IMR-90 (cell line): ENCODE data around the gene TOGARAM1. TPM values are rescaled to one million over a fixed set of nuclear protein-coding genes. Genes with fewer than 3 reads are reported as not detected.

Experiments used
- ATAC-seq: fragments of 200-7000 bp; cut with Tn5 transposase; 2 replicates; pipeline ENCODE4 v1.9.1; 2020; ENCODE audit warnings: low read depth, mild to moderate bottlenecking, moderate library complexity
- BruUV-seq: library from RNA; stranded (reverse); fragments of 400-500 nt; replicated peaks from 2 replicates; lab custom pipeline; 2021; lab: Mats Ljungman, UMichigan
- CTCF ChIA-PET: fragments of 300-600 bp; formaldehyde crosslinking; extraction: SDS; loops from one replicate; lab custom pipeline; 2021; ENCODE audit warnings: antibody characterized with exemption; lab: Yijun Ruan, JAX
- POLR2A ChIA-PET: fragments of 300-600 bp; sonication (Branson Sonifier 250); formaldehyde crosslinking; loops from one replicate; lab custom pipeline; 2022; ENCODE audit warnings: antibody characterized with exemption; ENCODE audit not compliant: unreplicated experiment; lab: Charles Lee
- DNase-seq: peaks from one replicate; pipeline ENCODE4 v3.0.0; 2013
- H2AFZ ChIP-seq: replicated peaks from 2 replicates; pipeline ENCODE3; 2013; ENCODE audit warnings: low read length, mild to moderate bottlenecking; ENCODE audit not compliant: poor library complexity
- H2AK5ac ChIP-seq: 2 replicates; pipeline ENCODE4 v1.6.1; 2013; ENCODE audit warnings: low read depth, low read length, inconsistent platforms
- H2AK9ac ChIP-seq: replicated peaks from 2 replicates; pipeline ENCODE3; 2013; ENCODE audit warnings: mild to moderate bottlenecking, low read depth, low read length, moderate library complexity; ENCODE audit not compliant: poor library complexity
- H2BK120ac ChIP-seq: 2 replicates; pipeline ENCODE4 v1.6.1; 2013; ENCODE audit warnings: low read depth, low read length, inconsistent platforms
- H2BK15ac ChIP-seq: 3 replicates; pipeline ENCODE4 v1.6.1; 2013; ENCODE audit warnings: low read depth, low read length, inconsistent platforms
- H2BK20ac ChIP-seq: 2 replicates; pipeline ENCODE4 v1.6.1; 2013; ENCODE audit warnings: low read depth, mild to moderate bottlenecking, inconsistent platforms, low read length, moderate library complexity
- H2BK5ac ChIP-seq: 2 replicates; pipeline ENCODE4 v1.6.1; 2013; ENCODE audit warnings: mild to moderate bottlenecking, low read depth, low read length, inconsistent platforms; ENCODE audit not compliant: poor library complexity, severe bottlenecking
- H3K14ac ChIP-seq: replicated peaks from 2 replicates; pipeline ENCODE4 v1.6.1; 2013; ENCODE audit warnings: low read depth, low read length, inconsistent platforms
- H3K18ac ChIP-seq: 2 replicates; pipeline ENCODE4 v1.6.1; 2013; ENCODE audit warnings: low read depth, low read length, control low read depth
- H3K23ac ChIP-seq: 2 replicates; pipeline ENCODE4 v1.6.1; 2013; ENCODE audit warnings: low read depth, low read length, inconsistent platforms
- H3K27ac ChIP-seq: 2 replicates; pipeline ENCODE4 v1.5.1; 2013; ENCODE audit warnings: mild to moderate bottlenecking, control low read depth, low read length; ENCODE audit not compliant: insufficient read depth
- H3K27me3 ChIP-seq: 2 replicates; pipeline ENCODE4 v1.6.1; 2013; ENCODE audit warnings: low read length; ENCODE audit not compliant: control insufficient read depth, insufficient read depth
- H3K36me3 ChIP-seq: 2 replicates; pipeline ENCODE4 v1.6.1; 2013; ENCODE audit warnings: low read length, mixed read lengths; ENCODE audit not compliant: control insufficient read depth, insufficient read depth
- H3K4ac ChIP-seq: 2 replicates; pipeline ENCODE4 v1.6.1; 2013; ENCODE audit warnings: low read depth, low read length, inconsistent platforms
- H3K4me1 ChIP-seq: 2 replicates; pipeline ENCODE4 v1.6.1; 2013; ENCODE audit warnings: low read length, mixed read lengths; ENCODE audit not compliant: control insufficient read depth, insufficient read depth
- H3K4me2 ChIP-seq: 2 replicates; pipeline ENCODE4 v1.6.1; 2013; ENCODE audit warnings: low read depth, mild to moderate bottlenecking, control low read depth, low read length, moderate library complexity
- H3K4me3 ChIP-seq: 2 replicates; pipeline ENCODE4 v1.5.1; 2013; ENCODE audit warnings: low read depth, mild to moderate bottlenecking, control low read depth, low read length, moderate library complexity; ENCODE audit not compliant: insufficient read depth
- H3K56ac ChIP-seq: 2 replicates; pipeline ENCODE4 v1.6.1; 2013; ENCODE audit warnings: low read length, inconsistent platforms; ENCODE audit not compliant: insufficient read depth; ENCODE audit errors: extremely low read depth
- H3K79me1 ChIP-seq, 2 experiments: 2 replicates each; pipeline ENCODE4 v1.6.1; 2013; ENCODE audit warnings: low read length in 2 of 2, inconsistent platforms in 1 of 2, low read depth in 1 of 2
- H3K9ac ChIP-seq: 2 replicates; pipeline ENCODE4 v1.6.1; 2013; ENCODE audit warnings: low read depth, low read length, control low read depth
- H3K9me1 ChIP-seq: 2 replicates; pipeline ENCODE4 v1.6.1; 2013; ENCODE audit warnings: low read length, inconsistent platforms; ENCODE audit not compliant: insufficient read depth
- H3K9me3 ChIP-seq: 2 replicates; pipeline ENCODE4 v1.6.1; 2013; ENCODE audit warnings: low read length; ENCODE audit not compliant: control insufficient read depth, insufficient read depth
- H4K20me1 ChIP-seq: 2 replicates; pipeline ENCODE4 v1.6.1; 2013; ENCODE audit warnings: low read length, inconsistent platforms; ENCODE audit not compliant: insufficient read depth
- H4K5ac ChIP-seq: 2 replicates; pipeline ENCODE4 v1.6.1; 2013; ENCODE audit warnings: mild to moderate bottlenecking, low read depth, low read length, control low read depth
- H4K8ac ChIP-seq, 2 experiments: 2 replicates each; pipeline ENCODE4 v1.6.1; 2013; ENCODE audit warnings: low read depth in 2 of 2, low read length in 2 of 2, control low read depth in 1 of 2, inconsistent platforms in 1 of 2
- H4K91ac ChIP-seq: 2 replicates; pipeline ENCODE4 v1.6.1; 2013; ENCODE audit warnings: low read depth, low read length, inconsistent platforms; ENCODE audit not compliant: insufficient read depth
- BHLHE40 ChIP-seq: fragments of 150-350 bp; IDR thresholded peaks from 2 replicates; pipeline ENCODE4 v1.6.1; 2016; ENCODE audit warnings: mild to moderate bottlenecking, low read depth, low read length
- ELK1 ChIP-seq: fragments of 150-350 bp; IDR thresholded peaks from 2 replicates; pipeline ENCODE4 v1.6.1; 2016; ENCODE audit warnings: low read depth, mild to moderate bottlenecking, low read length, moderate library complexity, borderline replicate concordance
- FOS ChIP-seq: fragments of 150-350 bp; IDR thresholded peaks from 2 replicates; pipeline ENCODE4 v1.6.1; 2016; ENCODE audit warnings: low read depth, low read length
- MAFK ChIP-seq: IDR thresholded peaks from 2 replicates; pipeline ENCODE4 v1.6.1; 2012; ENCODE audit warnings: low read depth, low read length, improper control_type of control experiment
- POLR2A ChIP-seq: IDR thresholded peaks from 2 replicates; pipeline ENCODE4 v1.6.1; 2012; ENCODE audit warnings: mild to moderate bottlenecking, low read depth, low read length
- dilution Hi-C: fragments of 300-500 bp; cut with HindIII; formaldehyde crosslinking; loops from one replicate; pipeline ENCODE4 v1.14.3; 2018; ENCODE audit warnings: low sequenced_read_pairs; ENCODE audit not compliant: unreplicated experiment
- in situ Hi-C: fragments of 300-500 bp; cut with MboI; formaldehyde crosslinking; loops from 3 replicates; pipeline ENCODE4 v1.14.3; 2019; ENCODE audit warnings: low sequenced_read_pairs, inconsistent platforms, mixed read lengths
- intact Hi-C: fragments of 100-400 bp; cut with micrococcal nuclease; formaldehyde crosslinking; loops from 2 replicates; pipeline ENCODE4 v1.10.0; 2022
- polyA plus RNA-seq, 3 experiments: library from polyadenylated mRNA; depleted of rRNA; stranded (reverse); fragments of >200 nt; gene quantifications; 2 replicates each; pipeline ENCODE4 v1.2.3, GENCODE V29; 2012; ENCODE audit warnings: low replicate concordance in 1 of 3
- total RNA-seq: library from RNA; depleted of rRNA; stranded (reverse); fragments of >200 nt; gene quantifications from 2 replicates; pipeline ENCODE4 v1.2.3, GENCODE V29; 2012

The TOGARAM1 gene
- total and polyA plus RNA-seq, 2 of the 4 experiments (the other 2 are of a cell fraction), result 3.1 to 13.4 TPM

- Histone ChIP-seq H4K91ac (no peak overlapping the region), H3K27me3 (no peaks in the 10 kb centered on the region), H3K27ac (no peak overlapping the region), H4K5ac (no peak overlapping the region), H2BK20ac (no peak overlapping the region), H3K18ac (no peak overlapping the region), H3K4me3 (no peak overlapping the region), H3K4me2 (no peak overlapping the region), H3K9ac (no peak overlapping the region), H2BK120ac (no peak overlapping the region), H3K23ac (no peak overlapping the region), H3K9me1 (no peaks in the 10 kb centered on the region), H4K20me1 (peaks cover 6% of the 10 kb centered on the region; the same call in 1 of the 2 replicates), H3K4me1 (peaks cover 3% of the 10 kb centered on the region; the same call in 1 of the 2 replicates), H3K9me3 (no peaks in the 10 kb centered on the region), H2AK5ac (no peak overlapping the region), H2AK9ac (no peak overlapping the region), H3K4ac (no peak overlapping the region), H4K8ac (no peak overlapping the region), H2BK5ac (no peak overlapping the region), H3K79me1 (peaks cover 4 to 25% of the 10 kb centered on the region in 2 experiments; a peak in 3 of 4 replicates), H3K56ac (no peak overlapping the region), H2BK15ac (no peak overlapping the region), H3K36me3 (no peaks in the 10 kb centered on the region), H2AFZ (no peak overlapping the region), H3K14ac (no peak overlapping the region)
- ATAC-seq (no peak), DNase-seq (no peak)
- intact Hi-C loops, result loop anchor here (5.0 kb wide), 1 partner anchor 36 kb away; no protein-coding TSS in a partner anchor
- in situ Hi-C loops, result no loop called here
- no peak for TF ChIP-seq POLR2A
- no peak for TF ChIP-seq FOS
- no peak for TF ChIP-seq BHLHE40
- TF ChIP-seq ELK1, result no peak
- no peak for TF ChIP-seq MAFK
- ChIA-PET POLR2A (no interaction called here), CTCF (no interaction called here)
- no TSS peak for BruUV-seq
- dilution Hi-C loops, result no loop called here
Observed at GRCh38 chr14:44970907-44971306, 8.9 kb downstream of the TOGARAM1 start.
